Large intestine (tissue), 3 donors: ENCODE measurements around the gene RPTOR. TPM values are rescaled to one million over a fixed set of nuclear protein-coding genes. Genes with fewer than 3 reads are reported as not detected.
A peak's percentile ranks its signal among the peaks of the same experiment; 100 is the strongest.

Source experiments
- DNase-seq, 2 donors: peaks; one replicate each; pipeline versions ENCODE4 v3.0.0 to v3.0.0-alpha.2; 2013
- H3K27ac ChIP-seq: one replicate; pipeline ENCODE4 v1.5.1; 2013; ENCODE audit warnings: low read length
- H3K27me3 ChIP-seq: 2 replicates; pipeline ENCODE4 v1.6.1; 2013; ENCODE audit warnings: low read length; ENCODE audit not compliant: control insufficient read depth, insufficient read depth
- H3K36me3 ChIP-seq: 2 replicates; pipeline ENCODE4 v1.6.1; 2013; ENCODE audit warnings: low read length; ENCODE audit not compliant: control insufficient read depth, insufficient read depth
- H3K4me1 ChIP-seq: one replicate; pipeline ENCODE4 v1.6.1; 2013; ENCODE audit warnings: low read length; ENCODE audit not compliant: control insufficient read depth, insufficient read depth
- H3K4me3 ChIP-seq: one replicate; pipeline ENCODE4 v1.5.1; 2013; ENCODE audit warnings: low read length
- H3K9me3 ChIP-seq: one replicate; pipeline ENCODE4 v1.6.1; 2013; ENCODE audit warnings: mild to moderate bottlenecking, low read depth, low read length, moderate library complexity; ENCODE audit not compliant: control insufficient read depth
- WGBS: methylation state at CpG from one replicate; pipeline ENCODE4 v1.1.5; 2013; ENCODE audit warnings: low lambda C conversion rate; ENCODE audit not compliant: insufficient coverage; 5-methylcytosine and 5-hydroxymethylcytosine counted together
- polyA plus RNA-seq: library from polyadenylated mRNA; unstranded; fragments of 120-200 nt; gene quantifications from one replicate; pipeline ENCODE4 v1.2.1, GENCODE V29; 2013

The RPTOR gene
- polyA plus RNA-seq, 1 donor = 16.8 TPM

- WGBS = no CpG with 5 or more reads among the region's 11 CpGs
- H3K4me3 ChIP-seq = no peak overlapping the region
- no peak overlapping the region for H3K27ac ChIP-seq
- H3K9me3 ChIP-seq = peaks cover 5% of the 10 kb centered on the region
- DNase-seq = no peak
- peaks cover 9% of the 10 kb centered on the region for H3K36me3 ChIP-seq
- no peaks in the 10 kb centered on the region for H3K27me3 ChIP-seq
- H3K4me1 ChIP-seq = peaks cover 6% of the 10 kb centered on the region
Measured at GRCh38 chr17:80817321-80817845, 272.7 kb downstream of the RPTOR start.

DNA sequence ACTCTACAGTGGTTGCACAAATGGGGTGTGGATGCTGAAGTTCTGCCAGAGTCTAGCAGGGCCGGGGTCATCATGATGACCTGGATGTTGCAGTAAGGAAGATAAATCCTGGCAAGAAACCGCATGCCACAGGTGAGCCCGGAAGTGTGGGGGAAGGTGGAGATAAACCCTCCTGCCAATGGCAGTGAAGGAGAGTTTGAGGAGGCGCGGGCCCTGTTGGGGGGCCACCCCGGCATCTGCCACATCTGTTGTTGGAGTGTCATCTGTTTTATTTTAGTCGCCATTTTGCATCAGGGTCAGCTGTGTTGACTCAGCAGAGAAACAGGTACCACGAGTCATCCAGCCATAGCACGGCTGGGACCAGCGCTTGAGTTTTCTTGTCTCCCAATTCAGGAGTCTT, 273.2 kb downstream of the RPTOR start:
- peaks cover 6% of the 10 kb centered on the region for H3K4me1 ChIP-seq
- no peak overlapping the region for H3K27ac ChIP-seq
- no peaks in the 10 kb centered on the region for H3K27me3 ChIP-seq
- H3K9me3 ChIP-seq = peaks cover 5% of the 10 kb centered on the region
- no peak overlapping the region for H3K4me3 ChIP-seq
- no peak for DNase-seq
- no CpG with 5 or more reads among the region's 10 CpGs for WGBS
- H3K36me3 ChIP-seq = peaks cover 5% of the 10 kb centered on the region

DNA sequence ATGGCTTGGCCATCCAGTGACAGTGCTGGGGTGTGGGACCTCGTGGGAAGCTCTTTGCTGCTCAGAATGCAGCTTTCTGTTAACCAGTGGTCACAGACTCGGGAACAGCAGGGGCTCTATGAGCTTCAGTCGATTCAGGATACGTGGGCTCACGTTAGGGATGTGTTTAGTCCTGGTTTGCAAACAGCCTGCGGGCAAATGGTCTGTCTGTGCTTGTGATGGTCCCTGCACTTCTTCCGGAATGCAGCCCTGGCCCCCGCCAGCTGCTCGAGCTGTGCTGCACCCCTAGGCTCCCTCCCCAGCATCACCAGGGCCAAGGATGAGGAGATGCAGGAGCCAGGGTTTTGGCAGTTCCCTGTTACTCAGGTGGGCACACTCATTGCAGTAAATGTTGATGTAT, 274.2 kb downstream of the RPTOR start:
- H3K4me1 ChIP-seq = peaks cover 15% of the 10 kb centered on the region
- DNase-seq = no peak
- no peak overlapping the region for H3K4me3 ChIP-seq
- H3K27me3 ChIP-seq = no peaks in the 10 kb centered on the region
- peaks cover 5% of the 10 kb centered on the region for H3K9me3 ChIP-seq
- H3K36me3 ChIP-seq = peaks cover 5% of the 10 kb centered on the region
- no CpG with 5 or more reads among the region's 9 CpGs for WGBS
- no peak overlapping the region for H3K27ac ChIP-seq

GRCh38 chr17:80819422-80820164, 275.0 kb downstream of the RPTOR start:
- no peaks in the 10 kb centered on the region for H3K27me3 ChIP-seq
- H3K4me1 ChIP-seq = peaks cover 22% of the 10 kb centered on the region
- no peak overlapping the region for H3K4me3 ChIP-seq
- H3K36me3 ChIP-seq = peaks cover 7% of the 10 kb centered on the region
- peak overlapping the region; percentile 16 for H3K27ac ChIP-seq
- DNase-seq = peak; percentile 27 to 56
- H3K9me3 ChIP-seq = peaks cover 5% of the 10 kb centered on the region
- no CpG with 5 or more reads among the region's 23 CpGs for WGBS

- no CpG with 5 or more reads among the region's 13 CpGs for WGBS
- peak; percentile 25 for DNase-seq
- H3K36me3 ChIP-seq = peaks cover 5% of the 10 kb centered on the region
- peaks cover 11% of the 10 kb centered on the region for H3K9me3 ChIP-seq
- no peaks in the 10 kb centered on the region for H3K27me3 ChIP-seq
- peak overlapping the region; percentile 16 for H3K27ac ChIP-seq
- no peak overlapping the region for H3K4me3 ChIP-seq
- peaks cover 29% of the 10 kb centered on the region for H3K4me1 ChIP-seq
Measured at GRCh38 chr17:80820331-80820730, 275.7 kb downstream of the RPTOR start.

GRCh38 chr17:80821546-80821945, 276.9 kb downstream of the RPTOR start:
- H3K4me3 ChIP-seq = no peak overlapping the region
- H3K27me3 ChIP-seq = no peaks in the 10 kb centered on the region
- H3K27ac ChIP-seq = no peak overlapping the region
- peaks cover 40% of the 10 kb centered on the region for H3K4me1 ChIP-seq
- peaks cover 12% of the 10 kb centered on the region for H3K9me3 ChIP-seq
- peaks cover 7% of the 10 kb centered on the region for H3K36me3 ChIP-seq
- WGBS = 100% methylated on average over 5 of the region's 18 CpGs
- DNase-seq = no peak

GRCh38 chr17:80822021-80822699, 277.5 kb downstream of the RPTOR start:
- Histone ChIP-seq H3K4me3 (no peak overlapping the region), H3K27ac (no peak overlapping the region), H3K27me3 (no peaks in the 10 kb centered on the region), H3K9me3 (peaks cover 14% of the 10 kb centered on the region), H3K4me1 (peaks cover 42% of the 10 kb centered on the region), H3K36me3 (peaks cover 10% of the 10 kb centered on the region)
- no peak for DNase-seq
- 100% methylated on average over 1 of the region's 36 CpGs for WGBS

- peak overlapping the region; percentile 84 for H3K27ac ChIP-seq
- H3K4me1 ChIP-seq = peaks cover 42% of the 10 kb centered on the region
- H3K4me3 ChIP-seq = no peak overlapping the region
- H3K36me3 ChIP-seq = peaks cover 10% of the 10 kb centered on the region
- peak; percentile 80 to 84 for DNase-seq
- H3K27me3 ChIP-seq = no peaks in the 10 kb centered on the region
- peaks cover 14% of the 10 kb centered on the region for H3K9me3 ChIP-seq
- WGBS = no CpG with 5 or more reads among the region's 20 CpGs
Measured at GRCh38 chr17:80822700-80823410, 278.2 kb downstream of the RPTOR start.

DNA sequence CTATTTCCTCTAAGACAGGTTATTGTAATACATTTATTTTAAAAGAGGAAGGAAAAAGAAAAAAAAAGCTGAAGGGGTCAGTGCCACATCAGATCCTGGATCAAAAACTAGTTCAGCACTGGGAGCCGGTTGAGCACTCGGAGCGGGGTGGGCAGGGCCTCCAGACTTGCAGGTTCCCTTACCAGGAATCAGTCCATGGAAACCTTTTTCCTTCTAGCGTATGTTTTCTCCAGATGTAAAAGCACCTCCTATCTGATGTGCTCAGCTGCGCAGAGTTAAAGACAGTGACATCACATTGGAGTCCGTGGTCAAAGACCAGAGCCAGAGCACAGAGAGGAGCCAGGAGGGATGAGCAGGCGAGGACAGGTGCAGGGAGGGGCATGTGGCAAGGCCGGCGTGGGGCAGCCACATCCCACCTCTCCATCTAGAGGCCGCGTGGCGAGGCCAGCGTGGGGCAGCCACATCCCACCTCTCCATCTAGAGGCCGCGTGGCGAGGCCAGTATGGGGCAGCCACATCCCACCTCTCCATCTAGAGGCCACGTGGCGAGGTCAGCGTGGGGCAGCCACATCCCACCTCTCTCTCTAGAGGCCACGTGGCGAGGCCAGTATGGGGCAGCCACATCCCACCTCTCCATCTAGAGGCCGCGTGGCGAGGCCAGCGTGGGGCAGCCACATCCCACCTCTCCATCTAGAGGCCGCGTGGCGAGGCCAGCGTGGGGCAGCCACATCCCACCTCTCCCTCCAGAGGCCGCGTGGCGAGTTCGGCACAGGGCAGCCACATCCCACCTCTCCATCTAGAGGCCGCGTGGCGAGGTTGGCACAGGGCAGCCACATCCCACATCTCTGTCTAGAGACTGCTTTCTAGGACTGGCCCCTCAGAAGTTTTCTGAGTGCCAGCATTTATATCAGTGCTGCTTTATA, 280.2 kb downstream of the RPTOR start:
- Histone ChIP-seq H3K9me3 (peaks cover 14% of the 10 kb centered on the region), H3K27ac (peak overlapping the region; percentile 84), H3K4me3 (no peak overlapping the region), H3K4me1 (peaks cover 41% of the 10 kb centered on the region), H3K36me3 (peaks cover 10% of the 10 kb centered on the region), H3K27me3 (no peaks in the 10 kb centered on the region)
- DNase-seq = no peak
- whole genome bisulfite sequencing = no CpG with 5 or more reads among the region's 36 CpGs
